Neural cell (in vitro differentiated cells): Measurements from ENCODE around the gene DCDC1. TPM values are rescaled to one million over a fixed set of nuclear protein-coding genes. Genes with fewer than 3 reads are reported as not detected.

ENCODE experiments used
- H2AFZ ChIP-seq: fragments of 200-600, 300-800 bp; sonication (generic), shearing (Covaris generic); 2 replicates; pipeline ENCODE4 v1.6.0; 2014; ENCODE audit warnings: low read depth, mild to moderate bottlenecking, antibody characterized with exemption, low read length, moderate library complexity
- H3F3A ChIP-seq: fragments of 200-600 bp; shearing (Covaris generic); 2 replicates; pipeline ENCODE4 v1.6.1; 2016; ENCODE audit warnings: mild to moderate bottlenecking, moderate library complexity, mixed read lengths, antibody characterized with exemption, low read length; ENCODE audit not compliant: insufficient read depth, poor library complexity, severe bottlenecking
- H3K27ac ChIP-seq: fragments of 200-600, 300-800 bp; sonication (generic), shearing (Covaris generic); 2 replicates; pipeline ENCODE4 v1.5.1; 2014; ENCODE audit warnings: mild to moderate bottlenecking, low read length, moderate library complexity
- H3K27me3 ChIP-seq: fragments of 300-800, 200-600 bp; sonication (generic), shearing (Covaris generic); 2 replicates; pipeline ENCODE4 v1.6.0; 2014; ENCODE audit warnings: mild to moderate bottlenecking, low read depth, low read length, moderate library complexity; ENCODE audit not compliant: insufficient read depth
- H3K36me3 ChIP-seq: fragments of 300-800, 200-600 bp; sonication (generic), shearing (Covaris generic); 2 replicates; pipeline ENCODE4 v1.5.1; 2014; ENCODE audit warnings: mild to moderate bottlenecking, antibody characterized with exemption, low read length, moderate library complexity; ENCODE audit not compliant: insufficient read depth
- H3K4me2 ChIP-seq: fragments of 300-800, 200-600 bp; sonication (generic), shearing (Covaris generic); 2 replicates; pipeline ENCODE4 v1.6.0; 2014; ENCODE audit warnings: mild to moderate bottlenecking, low read length
- H3K4me3 ChIP-seq: fragments of 300-800, 200-600 bp; sonication (generic), shearing (Covaris generic); 2 replicates; pipeline ENCODE4 v1.5.1; 2014; ENCODE audit warnings: mild to moderate bottlenecking, low read length, moderate library complexity
- H3K79me2 ChIP-seq: fragments of 200-600 bp; shearing (Covaris generic); replicated peaks from 2 replicates; pipeline ENCODE4 v1.6.0; 2014; ENCODE audit warnings: mild to moderate bottlenecking, low read length, moderate library complexity; ENCODE audit not compliant: insufficient read depth
- H3K9ac ChIP-seq: fragments of 300-800, 200-600 bp; sonication (generic), shearing (Covaris generic); 2 replicates; pipeline ENCODE4 v1.6.1; 2016; ENCODE audit warnings: mild to moderate bottlenecking, low read length, mixed read lengths
- H3K9me2 ChIP-seq: fragments of 200-600 bp; shearing (Covaris generic); 2 replicates; pipeline ENCODE4 v1.6.1; 2016; ENCODE audit warnings: mild to moderate bottlenecking, low read length, mixed read lengths; ENCODE audit not compliant: insufficient read depth
- H3K9me3 ChIP-seq: fragments of 200-600, 300-800 bp; sonication (generic), shearing (Covaris generic); 2 replicates; pipeline ENCODE4 v1.6.1; 2016; ENCODE audit warnings: mild to moderate bottlenecking, mixed run types, low read length, moderate library complexity, mixed read lengths
- H4K20me1 ChIP-seq: fragments of 200-600 bp; shearing (Covaris generic); 2 replicates; pipeline ENCODE4 v1.6.1; 2016; ENCODE audit warnings: mild to moderate bottlenecking, mixed run types; ENCODE audit not compliant: insufficient read depth
- CTCF ChIP-seq: fragments of 450-650 bp; IDR thresholded peaks from 2 replicates; pipeline ENCODE4 v1.5.1; 2014; ENCODE audit warnings: antibody characterized with exemption, mild to moderate bottlenecking, moderate library complexity; ENCODE audit not compliant: poor library complexity, severe bottlenecking
- EZH2 ChIP-seq: fragments of 200-600, 300-800 bp; shearing (Covaris generic), sonication (generic); IDR thresholded peaks from 2 replicates; pipeline ENCODE4 v1.6.1; 2014; ENCODE audit warnings: antibody characterized with exemption, low read length, borderline replicate concordance, mild to moderate bottlenecking; ENCODE audit not compliant: insufficient read depth, poor library complexity, severe bottlenecking
- MXI1 ChIP-seq: fragments of 450-650 bp; conservative IDR thresholded peaks from 2 replicates; pipeline ENCODE4 v1.6.1; 2014; ENCODE audit warnings: antibody characterized with exemption, mild to moderate bottlenecking; ENCODE audit not compliant: poor library complexity, severe bottlenecking
- POLR2AphosphoS5 ChIP-seq: IDR thresholded peaks from 2 replicates; pipeline ENCODE4 v1.6.1; 2012
- RAD21 ChIP-seq: fragments of 450-650 bp; conservative IDR thresholded peaks from 2 replicates; pipeline ENCODE4 v1.6.1; 2014; ENCODE audit warnings: antibody characterized with exemption, mild to moderate bottlenecking, moderate library complexity
- SMC3 ChIP-seq: fragments of 450-650 bp; conservative IDR thresholded peaks from 2 replicates; pipeline ENCODE4 v1.6.1; 2014; ENCODE audit warnings: antibody characterized with exemption, mild to moderate bottlenecking, moderate library complexity; ENCODE audit not compliant: poor library complexity
- TAF1 ChIP-seq: IDR thresholded peaks from 2 replicates; pipeline ENCODE4 v1.6.1; 2012; ENCODE audit warnings: low read depth
- polyA plus RNA-seq: library from polyadenylated mRNA; depleted of rRNA; stranded (reverse); fragments of >200 nt; gene quantifications from 2 replicates; pipeline ENCODE4 v1.2.3, GENCODE V29; 2014
- TF ChIP-seq, protein P1 (sequence below): IDR thresholded peaks from 2 replicates; pipeline ENCODE4 v1.6.1; 2012; ENCODE audit warnings: borderline replicate concordance

DCDC1 gene
- polyA plus RNA-seq, 1 donor from 2014 or later: 5.0 TPM

- no peaks in the 10 kb centered on the region for H3K9me3 ChIP-seq
- no peak overlapping the region for H2AFZ ChIP-seq
- no peaks in the 10 kb centered on the region for H3K36me3 ChIP-seq
- TF ChIP-seq RAD21: no peak
- TF ChIP-seq POLR2AphosphoS5: no peak
- TF ChIP-seq, protein P1, sequence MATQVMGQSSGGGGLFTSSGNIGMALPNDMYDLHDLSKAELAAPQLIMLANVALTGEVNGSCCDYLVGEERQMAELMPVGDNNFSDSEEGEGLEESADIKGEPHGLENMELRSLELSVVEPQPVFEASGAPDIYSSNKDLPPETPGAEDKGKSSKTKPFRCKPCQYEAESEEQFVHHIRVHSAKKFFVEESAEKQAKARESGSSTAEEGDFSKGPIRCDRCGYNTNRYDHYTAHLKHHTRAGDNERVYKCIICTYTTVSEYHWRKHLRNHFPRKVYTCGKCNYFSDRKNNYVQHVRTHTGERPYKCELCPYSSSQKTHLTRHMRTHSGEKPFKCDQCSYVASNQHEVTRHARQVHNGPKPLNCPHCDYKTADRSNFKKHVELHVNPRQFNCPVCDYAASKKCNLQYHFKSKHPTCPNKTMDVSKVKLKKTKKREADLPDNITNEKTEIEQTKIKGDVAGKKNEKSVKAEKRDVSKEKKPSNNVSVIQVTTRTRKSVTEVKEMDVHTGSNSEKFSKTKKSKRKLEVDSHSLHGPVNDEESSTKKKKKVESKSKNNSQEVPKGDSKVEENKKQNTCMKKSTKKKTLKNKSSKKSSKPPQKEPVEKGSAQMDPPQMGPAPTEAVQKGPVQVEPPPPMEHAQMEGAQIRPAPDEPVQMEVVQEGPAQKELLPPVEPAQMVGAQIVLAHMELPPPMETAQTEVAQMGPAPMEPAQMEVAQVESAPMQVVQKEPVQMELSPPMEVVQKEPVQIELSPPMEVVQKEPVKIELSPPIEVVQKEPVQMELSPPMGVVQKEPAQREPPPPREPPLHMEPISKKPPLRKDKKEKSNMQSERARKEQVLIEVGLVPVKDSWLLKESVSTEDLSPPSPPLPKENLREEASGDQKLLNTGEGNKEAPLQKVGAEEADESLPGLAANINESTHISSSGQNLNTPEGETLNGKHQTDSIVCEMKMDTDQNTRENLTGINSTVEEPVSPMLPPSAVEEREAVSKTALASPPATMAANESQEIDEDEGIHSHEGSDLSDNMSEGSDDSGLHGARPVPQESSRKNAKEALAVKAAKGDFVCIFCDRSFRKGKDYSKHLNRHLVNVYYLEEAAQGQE: no peak
- no peak for TF ChIP-seq TAF1
- no peak for TF ChIP-seq SMC3
- TF ChIP-seq MXI1: no peak
- no peak overlapping the region for H3K4me2 ChIP-seq
- no peak overlapping the region for H3K27ac ChIP-seq
- no peaks in the 10 kb centered on the region for H3F3A ChIP-seq
- no peak overlapping the region for H3K4me3 ChIP-seq
- H4K20me1 ChIP-seq: no peaks in the 10 kb centered on the region
- no peaks in the 10 kb centered on the region for H3K9me2 ChIP-seq
- no peaks in the 10 kb centered on the region for H3K27me3 ChIP-seq
- no peaks in the 10 kb centered on the region for H3K79me2 ChIP-seq
- H3K9ac ChIP-seq: no peak overlapping the region
These were observed 109.7 kb downstream of the DCDC1 start for GRCh38 chr11:31259797-31260196.

- Histone ChIP-seq H3K9me2 (no peaks in the 10 kb centered on the region), H3K27ac (no peak overlapping the region), H3F3A (no peaks in the 10 kb centered on the region), H3K9ac (no peak overlapping the region), H3K9me3 (no peaks in the 10 kb centered on the region), H3K4me2 (no peak overlapping the region), H3K4me3 (no peak overlapping the region), H2AFZ (no peak overlapping the region), H3K27me3 (no peaks in the 10 kb centered on the region), H4K20me1 (no peaks in the 10 kb centered on the region), H3K36me3 (no peaks in the 10 kb centered on the region), H3K79me2 (no peaks in the 10 kb centered on the region)
- TF ChIP-seq POLR2AphosphoS5 (no peak), CTCF (no peak), MXI1 (no peak), SMC3 (no peak), TAF1 (no peak), RAD21 (no peak), EZH2 (no peak)
These were observed 115.1 kb downstream of the DCDC1 start for GRCh38 chr11:31254415-31254814.

DNA sequence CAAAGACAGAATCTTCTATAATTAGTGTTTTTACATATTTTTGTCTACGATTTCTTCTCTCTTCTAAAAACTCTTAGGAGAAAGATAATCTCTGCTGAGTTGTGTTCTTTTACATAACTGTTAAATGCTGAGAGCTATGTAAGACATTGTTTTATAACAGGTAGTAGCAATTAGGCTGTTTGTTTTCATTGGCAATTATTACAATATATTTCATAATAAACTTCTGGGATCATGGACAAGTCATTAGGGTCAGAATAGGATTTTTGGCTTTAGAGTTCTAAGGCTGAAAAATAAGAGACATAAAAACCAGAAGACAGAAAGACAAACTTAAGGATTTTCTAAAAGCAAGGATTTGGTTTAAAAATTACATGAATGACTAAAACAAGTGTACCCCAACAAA, 120.8 kb downstream of the DCDC1 start:
- no peak for TF ChIP-seq POLR2AphosphoS5
- Histone ChIP-seq H2AFZ (no peak overlapping the region), H3K27ac (no peak overlapping the region), H3F3A (no peaks in the 10 kb centered on the region), H3K36me3 (no peaks in the 10 kb centered on the region), H3K9ac (no peak overlapping the region), H3K27me3 (no peaks in the 10 kb centered on the region), H3K9me3 (no peaks in the 10 kb centered on the region), H4K20me1 (no peaks in the 10 kb centered on the region), H3K9me2 (no peaks in the 10 kb centered on the region), H3K79me2 (no peaks in the 10 kb centered on the region), H3K4me2 (no peak overlapping the region), H3K4me3 (no peak overlapping the region)
